SK-N-SH treated with all-trans-retinoic acid at 6 μM for 48 hours (cell line): ENCODE data around the gene ATP11A.

Experiments used
- ARNTL ChIP-seq: fragments of 450-650 bp; formaldehyde crosslinking; IDR thresholded peaks from 2 replicates; pipeline ENCODE4 v1.5.0; 2020; ENCODE audit warnings: low read depth, mild to moderate bottlenecking, moderate library complexity, borderline replicate concordance
- GLIS3 ChIP-seq: fragments of 250-450 bp; sonication (Bioruptor Pico); IDR thresholded peaks from 2 replicates; pipeline ENCODE4 v1.5.0; 2020; ENCODE audit warnings: mild to moderate bottlenecking, moderate library complexity
- PPARA ChIP-seq: fragments of 250-450 bp; sonication (Bioruptor Pico); IDR thresholded peaks from 2 replicates; pipeline ENCODE4 v1.5.0; 2020; ENCODE audit warnings: mild to moderate bottlenecking, borderline replicate concordance
- RARB ChIP-seq: fragments of 250-450 bp; sonication (Bioruptor Pico); IDR thresholded peaks from 2 replicates; pipeline ENCODE4 v1.8.0; 2021; ENCODE audit warnings: mild to moderate bottlenecking, moderate library complexity
- ZFP3 ChIP-seq: fragments of 250-450 bp; sonication (Bioruptor Pico); IDR thresholded peaks from 2 replicates; pipeline ENCODE4 v1.5.0; 2020; ENCODE audit warnings: mild to moderate bottlenecking, moderate library complexity
- TF ChIP-seq, protein P1 (sequence below): fragments of 250-450 bp; sonication (Bioruptor Pico); IDR thresholded peaks from 2 replicates; pipeline ENCODE4 v1.5.1; 2021; ENCODE audit warnings: mild to moderate bottlenecking, moderate library complexity
- TF ChIP-seq, protein P2 (sequence below): fragments of 250-450 bp; sonication (Bioruptor Pico); IDR thresholded peaks from 2 replicates; pipeline ENCODE4 v1.5.0; 2020; ENCODE audit warnings: mild to moderate bottlenecking, moderate library complexity

DNA sequence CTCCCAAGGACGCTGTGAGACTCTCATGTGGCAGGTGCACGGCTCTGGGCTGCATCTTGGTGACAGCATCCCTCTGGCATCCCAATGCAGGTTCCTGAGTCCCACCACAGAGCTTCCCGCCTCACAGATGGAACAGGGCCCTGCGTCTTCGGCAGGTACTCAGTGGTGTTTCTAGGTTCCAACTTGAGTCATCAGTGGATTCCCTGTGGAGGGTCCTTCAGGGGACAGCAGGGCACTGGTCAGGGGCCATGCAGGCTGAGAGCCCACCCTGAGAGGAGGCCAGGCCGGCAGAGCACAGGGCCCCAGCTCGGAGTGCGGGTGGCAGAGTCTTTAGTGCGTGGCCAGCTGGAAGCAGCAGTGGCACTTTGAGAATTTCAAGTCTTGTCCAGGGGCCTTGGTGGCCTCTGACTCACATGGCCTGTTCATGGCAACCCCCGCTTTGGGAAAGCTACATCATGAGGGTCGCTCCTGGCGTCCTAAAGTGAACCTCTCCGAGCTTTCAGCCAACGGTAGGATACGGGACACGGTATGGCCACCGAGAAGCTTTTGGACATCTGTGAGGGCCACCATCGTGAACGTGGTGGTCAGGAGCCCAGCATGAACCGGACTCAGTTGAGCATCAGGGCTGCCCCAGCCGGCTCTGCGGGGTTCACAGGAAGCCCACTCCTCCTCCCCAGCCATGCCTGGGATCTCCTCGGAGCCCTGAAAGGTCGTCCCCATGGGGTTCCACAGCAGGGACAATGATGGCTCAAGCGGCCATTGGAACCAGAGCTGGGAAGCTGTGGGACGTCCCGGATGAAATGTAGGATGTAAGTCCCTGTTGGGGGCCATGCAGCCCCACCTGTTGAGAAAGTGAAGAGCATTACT lies 207.1 kb downstream of the ATP11A start:
- TF ChIP-seq GLIS3 (no peak), RARB (no peak), ARNTL (no peak), PPARA (CRISPR knock-in tag) (no peak), ZFP3 (CRISPR knock-in tag) (no peak)
- TF ChIP-seq, protein P1, sequence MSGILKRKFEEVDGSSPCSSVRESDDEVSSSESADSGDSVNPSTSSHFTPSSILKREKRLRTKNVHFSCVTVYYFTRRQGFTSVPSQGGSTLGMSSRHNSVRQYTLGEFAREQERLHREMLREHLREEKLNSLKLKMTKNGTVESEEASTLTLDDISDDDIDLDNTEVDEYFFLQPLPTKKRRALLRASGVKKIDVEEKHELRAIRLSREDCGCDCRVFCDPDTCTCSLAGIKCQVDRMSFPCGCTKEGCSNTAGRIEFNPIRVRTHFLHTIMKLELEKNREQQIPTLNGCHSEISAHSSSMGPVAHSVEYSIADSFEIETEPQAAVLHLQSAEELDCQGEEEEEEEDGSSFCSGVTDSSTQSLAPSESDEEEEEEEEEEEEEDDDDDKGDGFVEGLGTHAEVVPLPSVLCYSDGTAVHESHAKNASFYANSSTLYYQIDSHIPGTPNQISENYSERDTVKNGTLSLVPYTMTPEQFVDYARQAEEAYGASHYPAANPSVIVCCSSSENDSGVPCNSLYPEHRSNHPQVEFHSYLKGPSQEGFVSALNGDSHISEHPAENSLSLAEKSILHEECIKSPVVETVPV: no peak
- TF ChIP-seq, protein P2, sequence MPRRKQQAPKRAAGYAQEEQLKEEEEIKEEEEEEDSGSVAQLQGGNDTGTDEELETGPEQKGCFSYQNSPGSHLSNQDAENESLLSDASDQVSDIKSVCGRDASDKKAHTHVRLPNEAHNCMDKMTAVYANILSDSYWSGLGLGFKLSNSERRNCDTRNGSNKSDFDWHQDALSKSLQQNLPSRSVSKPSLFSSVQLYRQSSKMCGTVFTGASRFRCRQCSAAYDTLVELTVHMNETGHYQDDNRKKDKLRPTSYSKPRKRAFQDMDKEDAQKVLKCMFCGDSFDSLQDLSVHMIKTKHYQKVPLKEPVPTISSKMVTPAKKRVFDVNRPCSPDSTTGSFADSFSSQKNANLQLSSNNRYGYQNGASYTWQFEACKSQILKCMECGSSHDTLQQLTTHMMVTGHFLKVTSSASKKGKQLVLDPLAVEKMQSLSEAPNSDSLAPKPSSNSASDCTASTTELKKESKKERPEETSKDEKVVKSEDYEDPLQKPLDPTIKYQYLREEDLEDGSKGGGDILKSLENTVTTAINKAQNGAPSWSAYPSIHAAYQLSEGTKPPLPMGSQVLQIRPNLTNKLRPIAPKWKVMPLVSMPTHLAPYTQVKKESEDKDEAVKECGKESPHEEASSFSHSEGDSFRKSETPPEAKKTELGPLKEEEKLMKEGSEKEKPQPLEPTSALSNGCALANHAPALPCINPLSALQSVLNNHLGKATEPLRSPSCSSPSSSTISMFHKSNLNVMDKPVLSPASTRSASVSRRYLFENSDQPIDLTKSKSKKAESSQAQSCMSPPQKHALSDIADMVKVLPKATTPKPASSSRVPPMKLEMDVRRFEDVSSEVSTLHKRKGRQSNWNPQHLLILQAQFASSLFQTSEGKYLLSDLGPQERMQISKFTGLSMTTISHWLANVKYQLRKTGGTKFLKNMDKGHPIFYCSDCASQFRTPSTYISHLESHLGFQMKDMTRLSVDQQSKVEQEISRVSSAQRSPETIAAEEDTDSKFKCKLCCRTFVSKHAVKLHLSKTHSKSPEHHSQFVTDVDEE: no peak
